ENCODE measurements around the gene KRT6C.

DNA sequence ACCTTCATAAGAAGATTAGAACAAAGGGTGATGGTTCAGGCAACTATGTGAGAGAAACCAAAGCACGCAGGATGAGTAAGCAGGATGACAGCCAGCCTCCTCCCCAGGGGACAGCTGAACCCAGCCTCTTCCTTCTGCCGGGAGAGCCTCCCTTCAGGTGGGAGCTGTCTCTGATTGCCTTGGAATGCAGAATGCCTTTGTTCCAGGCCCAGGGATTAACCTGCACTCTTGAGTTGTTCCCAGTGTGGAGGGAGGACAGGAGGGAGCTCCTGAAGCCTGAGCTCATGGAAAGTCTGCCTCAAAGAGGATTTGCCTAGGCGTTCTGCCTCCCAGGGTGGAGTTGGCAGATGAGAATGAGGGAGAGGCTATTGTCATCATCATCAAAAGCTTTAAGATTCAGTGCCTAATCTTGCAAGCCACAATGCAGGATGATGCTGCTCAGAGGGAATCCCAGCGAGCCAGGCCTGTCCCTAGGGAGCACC lies 23.0 kb upstream of the KRT6C start:
- TF ChIP-seq EZH2phosphoT487 (conservative IDR thresholded peaks at IDR 0.05; ENCODE audit: low read length) = no peak
- TF ChIP-seq, protein P1, sequence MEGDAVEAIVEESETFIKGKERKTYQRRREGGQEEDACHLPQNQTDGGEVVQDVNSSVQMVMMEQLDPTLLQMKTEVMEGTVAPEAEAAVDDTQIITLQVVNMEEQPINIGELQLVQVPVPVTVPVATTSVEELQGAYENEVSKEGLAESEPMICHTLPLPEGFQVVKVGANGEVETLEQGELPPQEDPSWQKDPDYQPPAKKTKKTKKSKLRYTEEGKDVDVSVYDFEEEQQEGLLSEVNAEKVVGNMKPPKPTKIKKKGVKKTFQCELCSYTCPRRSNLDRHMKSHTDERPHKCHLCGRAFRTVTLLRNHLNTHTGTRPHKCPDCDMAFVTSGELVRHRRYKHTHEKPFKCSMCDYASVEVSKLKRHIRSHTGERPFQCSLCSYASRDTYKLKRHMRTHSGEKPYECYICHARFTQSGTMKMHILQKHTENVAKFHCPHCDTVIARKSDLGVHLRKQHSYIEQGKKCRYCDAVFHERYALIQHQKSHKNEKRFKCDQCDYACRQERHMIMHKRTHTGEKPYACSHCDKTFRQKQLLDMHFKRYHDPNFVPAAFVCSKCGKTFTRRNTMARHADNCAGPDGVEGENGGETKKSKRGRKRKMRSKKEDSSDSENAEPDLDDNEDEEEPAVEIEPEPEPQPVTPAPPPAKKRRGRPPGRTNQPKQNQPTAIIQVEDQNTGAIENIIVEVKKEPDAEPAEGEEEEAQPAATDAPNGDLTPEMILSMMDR (IDR thresholded peaks at IDR 0.05; ENCODE audit: insufficient read depth, low read length, poor library complexity, severe bottlenecking) = no peak
